ENCODE measurements around the gene CACNA2D3. TPM values are rescaled to one million over a fixed set of nuclear protein-coding genes. Genes with fewer than 3 reads are reported as not detected.

Gene CACNA2D3
- total RNA-seq, 4 donors from 2014 or later = 0.83 to 5.0 (median 2.5) TPM

GRCh38 chr3:55077726-55078125 lies 955.4 kb downstream of the CACNA2D3 start:
- no peaks in the 10 kb centered on the region for H3K36me3 ChIP-seq
- TF ChIP-seq CTCF (IDR thresholded peaks at IDR 0.05) (no peak), POLR2A (IDR thresholded peaks at IDR 0.05) (no peak)
- intact Hi-C loops (cut with DNase I; ENCODE audit: low total_unique reads) = no loop called here
- no peak overlapping the region for H3K27ac ChIP-seq
- no peaks in the 10 kb centered on the region for H3K9me3 ChIP-seq
- no peak for DNase-seq
- H3K4me3 ChIP-seq = no peak overlapping the region
- H3K27me3 ChIP-seq = no peaks in the 10 kb centered on the region
- H3K4me1 ChIP-seq = no peaks in the 10 kb centered on the region

- H3K9me3 ChIP-seq = no peaks in the 10 kb centered on the region
- no peaks in the 10 kb centered on the region for H3K36me3 ChIP-seq
- H3K4me1 ChIP-seq = no peaks in the 10 kb centered on the region
- H3K4me3 ChIP-seq = no peak overlapping the region
- no peak for DNase-seq
- intact Hi-C loops (cut with DNase I; ENCODE audit: low total_unique reads) = no loop called here
- H3K27me3 ChIP-seq = no peaks in the 10 kb centered on the region
- TF ChIP-seq POLR2A (IDR thresholded peaks at IDR 0.05) (no peak), CTCF (IDR thresholded peaks at IDR 0.05) (no peak)
- H3K27ac ChIP-seq = no peak overlapping the region
Observed at GRCh38 chr3:55078876-55079275, 956.5 kb downstream of the CACNA2D3 start.

GRCh38 chr3:55085231-55085630 lies 962.9 kb downstream of the CACNA2D3 start:
- Histone ChIP-seq H3K4me1 (no peaks in the 10 kb centered on the region), H3K9me3 (no peaks in the 10 kb centered on the region), H3K4me3 (no peak overlapping the region), H3K27ac (no peak overlapping the region), H3K36me3 (no peaks in the 10 kb centered on the region), H3K27me3 (no peaks in the 10 kb centered on the region)
- TF ChIP-seq POLR2A (IDR thresholded peaks at IDR 0.05) = no peak
- no peak for TF ChIP-seq CTCF (IDR thresholded peaks at IDR 0.05)
- intact Hi-C loops (cut with DNase I; ENCODE audit: low total_unique reads) = no loop called here
- no peak for DNase-seq

GRCh38 chr3:55089211-55089610 lies 966.9 kb downstream of the CACNA2D3 start:
- no peak overlapping the region for H3K27ac ChIP-seq
- H3K27me3 ChIP-seq = no peaks in the 10 kb centered on the region
- no peak for DNase-seq
- TF ChIP-seq CTCF (IDR thresholded peaks at IDR 0.05) (no peak), POLR2A (IDR thresholded peaks at IDR 0.05) (no peak)
- no peak overlapping the region for H3K4me3 ChIP-seq
- no peaks in the 10 kb centered on the region for H3K36me3 ChIP-seq
- intact Hi-C loops (cut with DNase I; ENCODE audit: low total_unique reads) = no loop called here
- H3K9me3 ChIP-seq = no peaks in the 10 kb centered on the region
- no peaks in the 10 kb centered on the region for H3K4me1 ChIP-seq

- Histone ChIP-seq H3K4me1 (no peaks in the 10 kb centered on the region), H3K27me3 (no peaks in the 10 kb centered on the region), H3K4me3 (no peak overlapping the region), H3K36me3 (no peaks in the 10 kb centered on the region), H3K27ac (no peak overlapping the region), H3K9me3 (no peaks in the 10 kb centered on the region)
- TF ChIP-seq POLR2A (IDR thresholded peaks at IDR 0.05) (no peak), CTCF (IDR thresholded peaks at IDR 0.05) (no peak)
- DNase-seq = no peak
- intact Hi-C loops (cut with DNase I; ENCODE audit: low total_unique reads) = no loop called here
Observed at GRCh38 chr3:55090291-55090690, 967.9 kb downstream of the CACNA2D3 start.

All from uterus (tissue), 4 donors.